Activated naive CD4-positive, alpha-beta T cell treated with anti-CD3 and anti-CD28 coated beads, Interleukin-2, amount 50 U/mL, for 24 hours (primary cell): ENCODE results near the gene TYSND1.
A peak's percentile ranks its signal among the peaks of the same experiment; 100 is the strongest.
"Not testable (repeated sequence)": the region's sequence is repeated elsewhere in the genome, so short reads cannot be mapped to it uniquely, and the experiment has no call there.

Source experiments
- H3K27ac Mint-ChIP-seq: one replicate; pipeline ENCODE4 v1.8.0; 2021; ENCODE audit warnings: mild to moderate bottlenecking, mixed read lengths
- H3K27me3 Mint-ChIP-seq: one replicate; pipeline ENCODE4 v1.8.0; 2021; ENCODE audit warnings: mixed read lengths
- H3K36me3 Mint-ChIP-seq: one replicate; pipeline ENCODE4 v1.8.0; 2021; ENCODE audit warnings: mixed read lengths
- H3K4me1 Mint-ChIP-seq: one replicate; pipeline ENCODE4 v1.8.0; 2021; ENCODE audit warnings: mixed read lengths
- H3K4me3 Mint-ChIP-seq: one replicate; pipeline ENCODE4 v1.8.0; 2021; ENCODE audit warnings: mild to moderate bottlenecking, mixed read lengths
- H3K9me3 Mint-ChIP-seq: one replicate; pipeline ENCODE4 v1.8.0; 2021; ENCODE audit warnings: mixed read lengths

TYSND1 gene

GRCh38 chr10:70130878-70131559 lies 15.5 kb downstream of the TYSND1 start:
- Mint-ChIP-seq H3K27ac (no peak overlapping the region), H3K4me3 (peak overlapping the region; percentile 28), H3K4me1 (peaks cover 22% of the 10 kb centered on the region), H3K27me3 (no peaks in the 10 kb centered on the region), H3K36me3 (peaks cover 2% of the 10 kb centered on the region), H3K9me3 (no peaks in the 10 kb centered on the region)

- Mint-ChIP-seq H3K4me1 (peaks cover 12% of the 10 kb centered on the region), H3K27ac (no peak overlapping the region), H3K4me3 (no peak overlapping the region), H3K27me3 (no peaks in the 10 kb centered on the region), H3K36me3 (no peaks in the 10 kb centered on the region), H3K9me3 (no peaks in the 10 kb centered on the region)
These were observed 19.7 kb downstream of the TYSND1 start for GRCh38 chr10:70126700-70127395.

- H3K27me3 Mint-ChIP-seq = no peaks in the 10 kb centered on the region
- H3K36me3 Mint-ChIP-seq = no peaks in the 10 kb centered on the region
- no peaks in the 10 kb centered on the region for H3K9me3 Mint-ChIP-seq
- H3K4me3 Mint-ChIP-seq = no peak overlapping the region
- peaks cover 10% of the 10 kb centered on the region for H3K4me1 Mint-ChIP-seq
- H3K27ac Mint-ChIP-seq = no peak overlapping the region
These were observed 20.5 kb downstream of the TYSND1 start for GRCh38 chr10:70125918-70126552.

- no peaks in the 10 kb centered on the region for H3K9me3 Mint-ChIP-seq
- H3K4me3 Mint-ChIP-seq = no peak overlapping the region
- H3K36me3 Mint-ChIP-seq = no peaks in the 10 kb centered on the region
- H3K27ac Mint-ChIP-seq = no peak overlapping the region
- H3K4me1 Mint-ChIP-seq = peaks cover 4% of the 10 kb centered on the region
- no peaks in the 10 kb centered on the region for H3K27me3 Mint-ChIP-seq
These were observed 21.6 kb downstream of the TYSND1 start for GRCh38 chr10:70124918-70125317.

GRCh38 chr10:70124415-70124814 lies 22.1 kb downstream of the TYSND1 start:
- H3K36me3 Mint-ChIP-seq = no peaks in the 10 kb centered on the region
- H3K9me3 Mint-ChIP-seq = no peaks in the 10 kb centered on the region
- no peak overlapping the region for H3K27ac Mint-ChIP-seq
- H3K27me3 Mint-ChIP-seq = no peaks in the 10 kb centered on the region
- H3K4me3 Mint-ChIP-seq = no peak overlapping the region
- H3K4me1 Mint-ChIP-seq = peaks cover 4% of the 10 kb centered on the region

GRCh38 chr10:70123817-70124216 lies 22.7 kb downstream of the TYSND1 start:
- H3K36me3 Mint-ChIP-seq = no peaks in the 10 kb centered on the region
- no peak overlapping the region for H3K4me3 Mint-ChIP-seq
- H3K27ac Mint-ChIP-seq = no peak overlapping the region
- peaks cover 4% of the 10 kb centered on the region for H3K4me1 Mint-ChIP-seq
- H3K27me3 Mint-ChIP-seq = no peaks in the 10 kb centered on the region
- H3K9me3 Mint-ChIP-seq = no peaks in the 10 kb centered on the region

- H3K4me1 Mint-ChIP-seq, H3K36me3 Mint-ChIP-seq, H3K27me3 Mint-ChIP-seq, H3K4me3 Mint-ChIP-seq, H3K27ac Mint-ChIP-seq, H3K9me3 Mint-ChIP-seq: not testable (repeated sequence)
These were observed 23.3 kb downstream of the TYSND1 start for GRCh38 chr10:70123166-70123565.

- no peaks in the 10 kb centered on the region for H3K36me3 Mint-ChIP-seq
- no peak overlapping the region for H3K4me3 Mint-ChIP-seq
- no peaks in the 10 kb centered on the region for H3K27me3 Mint-ChIP-seq
- no peaks in the 10 kb centered on the region for H3K9me3 Mint-ChIP-seq
- H3K4me1 Mint-ChIP-seq = peaks cover 4% of the 10 kb centered on the region
- no peak overlapping the region for H3K27ac Mint-ChIP-seq
These were observed 23.8 kb downstream of the TYSND1 start for GRCh38 chr10:70122742-70123141.

GRCh38 chr10:70121281-70121949 lies 25.1 kb downstream of the TYSND1 start:
- H3K27me3 Mint-ChIP-seq = no peaks in the 10 kb centered on the region
- H3K4me1 Mint-ChIP-seq = peaks cover 4% of the 10 kb centered on the region
- H3K27ac Mint-ChIP-seq = no peak overlapping the region
- H3K9me3 Mint-ChIP-seq = no peaks in the 10 kb centered on the region
- H3K36me3 Mint-ChIP-seq = no peaks in the 10 kb centered on the region
- H3K4me3 Mint-ChIP-seq = no peak overlapping the region

- Mint-ChIP-seq H3K27ac (no peak overlapping the region), H3K9me3 (no peaks in the 10 kb centered on the region), H3K27me3 (no peaks in the 10 kb centered on the region), H3K4me3 (no peak overlapping the region), H3K4me1 (peaks cover 10% of the 10 kb centered on the region), H3K36me3 (no peaks in the 10 kb centered on the region)
These were observed 26.1 kb downstream of the TYSND1 start for GRCh38 chr10:70120417-70120816.

- Mint-ChIP-seq H3K4me3 (no peak overlapping the region), H3K36me3 (no peaks in the 10 kb centered on the region), H3K4me1 (peaks cover 6% of the 10 kb centered on the region), H3K9me3 (no peaks in the 10 kb centered on the region), H3K27me3 (no peaks in the 10 kb centered on the region), H3K27ac (no peak overlapping the region)
These were observed 26.9 kb downstream of the TYSND1 start for GRCh38 chr10:70119623-70120022.

- no peaks in the 10 kb centered on the region for H3K36me3 Mint-ChIP-seq
- no peak overlapping the region for H3K4me3 Mint-ChIP-seq
- no peak overlapping the region for H3K27ac Mint-ChIP-seq
- H3K27me3 Mint-ChIP-seq = no peaks in the 10 kb centered on the region
- H3K9me3 Mint-ChIP-seq = no peaks in the 10 kb centered on the region
- peaks cover 6% of the 10 kb centered on the region for H3K4me1 Mint-ChIP-seq
These were observed 27.3 kb downstream of the TYSND1 start for GRCh38 chr10:70119197-70119596.

- H3K9me3 Mint-ChIP-seq = no peaks in the 10 kb centered on the region
- peaks cover 6% of the 10 kb centered on the region for H3K4me1 Mint-ChIP-seq
- H3K4me3 Mint-ChIP-seq = no peak overlapping the region
- H3K27ac Mint-ChIP-seq = no peak overlapping the region
- no peaks in the 10 kb centered on the region for H3K36me3 Mint-ChIP-seq
- H3K27me3 Mint-ChIP-seq = no peaks in the 10 kb centered on the region
These were observed 28.3 kb downstream of the TYSND1 start for GRCh38 chr10:70118196-70118595.

GRCh38 chr10:70117646-70118045 lies 28.9 kb downstream of the TYSND1 start:
- H3K4me3 Mint-ChIP-seq = no peak overlapping the region
- no peaks in the 10 kb centered on the region for H3K36me3 Mint-ChIP-seq
- no peaks in the 10 kb centered on the region for H3K27me3 Mint-ChIP-seq
- no peaks in the 10 kb centered on the region for H3K9me3 Mint-ChIP-seq
- H3K27ac Mint-ChIP-seq = no peak overlapping the region
- H3K4me1 Mint-ChIP-seq = peaks cover 6% of the 10 kb centered on the region

- H3K27ac Mint-ChIP-seq = no peak overlapping the region
- no peaks in the 10 kb centered on the region for H3K27me3 Mint-ChIP-seq
- H3K4me1 Mint-ChIP-seq = peaks cover 6% of the 10 kb centered on the region
- H3K4me3 Mint-ChIP-seq = no peak overlapping the region
- peaks cover 2% of the 10 kb centered on the region for H3K36me3 Mint-ChIP-seq
- no peaks in the 10 kb centered on the region for H3K9me3 Mint-ChIP-seq
These were observed 30.4 kb downstream of the TYSND1 start for GRCh38 chr10:70115948-70116682.
